Upper lobe of right lung (tissue), 1 donor: Measurements from ENCODE around the gene PRAC1. TPM values are rescaled to one million over a fixed set of nuclear protein-coding genes. Genes with fewer than 3 reads are reported as not detected.

ENCODE experiments used
- ATAC-seq: fragments of 200-7000 bp; cut with Tn5 transposase; one replicate; pipeline ENCODE4 v1.9.1; 2020; ENCODE audit warnings: mild to moderate bottlenecking, moderate library complexity
- DNase-seq: peaks from one replicate; pipeline ENCODE4 v3.0.0-alpha.2; 2020
- H3K27ac ChIP-seq: fragments of 200-600 bp; one replicate; pipeline ENCODE4 v1.8.0; 2022
- H3K27me3 ChIP-seq: fragments of 200-600 bp; one replicate; pipeline ENCODE4 v1.8.0; 2022; ENCODE audit warnings: mild to moderate bottlenecking
- H3K36me3 ChIP-seq: fragments of 200-600 bp; one replicate; pipeline ENCODE4 v1.8.0; 2022
- H3K4me1 ChIP-seq: fragments of 200-600 bp; one replicate; pipeline ENCODE4 v1.8.0; 2022
- H3K4me3 ChIP-seq: fragments of 200-600 bp; one replicate; pipeline ENCODE4 v1.8.0; 2022; ENCODE audit warnings: mild to moderate bottlenecking
- H3K9me3 ChIP-seq: fragments of 200-600 bp; one replicate; pipeline ENCODE4 v1.8.0; 2022
- intact Hi-C: fragments of 100-400 bp; cut with DNase I; formaldehyde crosslinking; loops from one replicate; pipeline ENCODE4 v1.11.0; 2022
- total RNA-seq: library from RNA; stranded (reverse); fragmentation: NEBNext Ultra II Directional; extraction: Animal tissue kit (Norgen Biotek cat#: 25700); gene quantifications from one replicate; pipeline ENCODE4 v1.2.1, GENCODE V29; 2021
- TF ChIP-seq, protein P1 (sequence below): fragments of 200-600 bp; IDR thresholded peaks from one replicate; pipeline ENCODE4 v1.8.0; 2022; ENCODE audit warnings: antibody characterized with exemption
- donor health status: DM: no; HTN: yes; CAD: no; lungs with severe emphysema.

The PRAC1 gene
- total RNA-seq, 1 donor from 2014 or later: not detected

GRCh38 chr17:48751172-48751571 is 28.9 kb upstream of the PRAC1 start:
- Histone ChIP-seq H3K27me3 (peaks cover 99% of the 10 kb centered on the region), H3K36me3 (no peaks in the 10 kb centered on the region), H3K4me3 (no peak overlapping the region), H3K9me3 (no peaks in the 10 kb centered on the region), H3K4me1 (peaks cover 4% of the 10 kb centered on the region), H3K27ac (no peak overlapping the region)
- ATAC-seq (no peak), DNase-seq (no peak)
- TF ChIP-seq, protein P1, sequence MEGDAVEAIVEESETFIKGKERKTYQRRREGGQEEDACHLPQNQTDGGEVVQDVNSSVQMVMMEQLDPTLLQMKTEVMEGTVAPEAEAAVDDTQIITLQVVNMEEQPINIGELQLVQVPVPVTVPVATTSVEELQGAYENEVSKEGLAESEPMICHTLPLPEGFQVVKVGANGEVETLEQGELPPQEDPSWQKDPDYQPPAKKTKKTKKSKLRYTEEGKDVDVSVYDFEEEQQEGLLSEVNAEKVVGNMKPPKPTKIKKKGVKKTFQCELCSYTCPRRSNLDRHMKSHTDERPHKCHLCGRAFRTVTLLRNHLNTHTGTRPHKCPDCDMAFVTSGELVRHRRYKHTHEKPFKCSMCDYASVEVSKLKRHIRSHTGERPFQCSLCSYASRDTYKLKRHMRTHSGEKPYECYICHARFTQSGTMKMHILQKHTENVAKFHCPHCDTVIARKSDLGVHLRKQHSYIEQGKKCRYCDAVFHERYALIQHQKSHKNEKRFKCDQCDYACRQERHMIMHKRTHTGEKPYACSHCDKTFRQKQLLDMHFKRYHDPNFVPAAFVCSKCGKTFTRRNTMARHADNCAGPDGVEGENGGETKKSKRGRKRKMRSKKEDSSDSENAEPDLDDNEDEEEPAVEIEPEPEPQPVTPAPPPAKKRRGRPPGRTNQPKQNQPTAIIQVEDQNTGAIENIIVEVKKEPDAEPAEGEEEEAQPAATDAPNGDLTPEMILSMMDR: no peak
- intact Hi-C loops: no loop called here

- H3K27me3 ChIP-seq: peaks cover 98% of the 10 kb centered on the region
- peaks cover 3% of the 10 kb centered on the region for H3K4me1 ChIP-seq
- no peaks in the 10 kb centered on the region for H3K36me3 ChIP-seq
- H3K27ac ChIP-seq: no peak overlapping the region
- intact Hi-C loops: no loop called here
- no peaks in the 10 kb centered on the region for H3K9me3 ChIP-seq
- no peak overlapping the region for H3K4me3 ChIP-seq
- no peak for DNase-seq
- TF ChIP-seq, protein P1: no peak
- ATAC-seq: no peak
Measured at GRCh38 chr17:48749621-48750553, 27.6 kb upstream of the PRAC1 start.

DNA sequence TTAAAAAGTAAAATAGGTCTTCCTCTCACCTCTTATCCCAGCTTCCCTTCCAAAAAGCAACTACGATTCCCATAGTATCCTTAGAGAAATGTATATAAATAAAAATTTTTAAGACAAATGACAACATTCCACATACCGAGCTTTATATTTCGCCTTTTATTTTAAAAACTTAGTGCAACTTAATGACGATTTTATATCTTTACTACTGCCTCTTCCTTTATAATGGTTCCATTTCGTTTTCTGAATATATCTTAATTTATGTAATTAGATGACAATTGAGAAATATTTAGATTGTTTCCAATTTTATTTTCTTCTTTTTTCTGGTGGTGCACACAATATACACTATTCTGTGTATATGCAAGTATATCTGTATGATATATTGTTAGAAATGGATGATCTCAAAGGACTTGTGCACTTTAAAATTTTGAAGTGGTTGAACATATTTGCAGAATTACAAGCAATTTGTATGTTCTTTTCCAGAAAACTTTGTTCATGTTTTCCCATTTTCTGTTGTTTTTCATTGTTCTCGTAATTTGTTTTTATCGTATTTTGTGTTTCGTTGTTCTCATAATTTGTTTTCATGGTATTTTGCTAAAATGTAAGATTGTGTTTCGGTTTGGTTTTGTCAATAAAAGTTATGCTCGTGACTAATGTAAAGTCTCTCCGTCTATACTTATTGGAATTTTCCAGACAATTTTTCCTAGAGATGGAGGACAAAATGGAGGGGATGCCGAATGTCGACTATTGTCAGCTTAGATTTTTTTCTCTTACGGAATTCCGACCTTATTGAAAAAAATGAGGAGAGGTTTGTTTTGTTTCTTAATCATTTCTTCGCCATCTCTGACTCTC is 26.6 kb upstream of the PRAC1 start:
- no peaks in the 10 kb centered on the region for H3K36me3 ChIP-seq
- no peak for ATAC-seq
- TF ChIP-seq, protein P1: no peak
- no peaks in the 10 kb centered on the region for H3K9me3 ChIP-seq
- no peak overlapping the region for H3K27ac ChIP-seq
- intact Hi-C loops: no loop called here
- H3K4me1 ChIP-seq: no peaks in the 10 kb centered on the region
- DNase-seq: no peak
- peaks cover 98% of the 10 kb centered on the region for H3K27me3 ChIP-seq
- H3K4me3 ChIP-seq: no peak overlapping the region

GRCh38 chr17:48747445-48748363 is 25.4 kb upstream of the PRAC1 start:
- H3K27me3 ChIP-seq: peaks cover 98% of the 10 kb centered on the region
- no peaks in the 10 kb centered on the region for H3K4me1 ChIP-seq
- intact Hi-C loops: no loop called here

More at GRCh38 chr17:48747445-48748363, 25.4 kb upstream of the PRAC1 start:
- DNase-seq (no peak), ATAC-seq (no peak)
- TF ChIP-seq, protein P1: no peak
- H3K9me3 ChIP-seq: no peaks in the 10 kb centered on the region
- H3K4me3 ChIP-seq: no peak overlapping the region
- no peak overlapping the region for H3K27ac ChIP-seq
- no peaks in the 10 kb centered on the region for H3K36me3 ChIP-seq
